Adipocyte (in vitro differentiated cells): ENCODE data around the gene SLC35G6.

Experiments used
- DNase-seq: peaks from one replicate; pipeline ENCODE4 v3.0.0-alpha.2; 2015; ENCODE audit warnings: low read depth
- H3K27me3 ChIP-seq: replicated peaks from 2 replicates; pipeline ENCODE4 v1.7.0; 2013; ENCODE audit warnings: mild to moderate bottlenecking, low read length, moderate library complexity; ENCODE audit not compliant: control insufficient read depth, insufficient read depth
- H3K36me3 ChIP-seq: 2 replicates; pipeline ENCODE4 v1.7.0; 2013; ENCODE audit warnings: low read length, mild to moderate bottlenecking, moderate library complexity; ENCODE audit not compliant: control insufficient read depth, insufficient read depth, severe bottlenecking
- H3K4me1 ChIP-seq: 2 replicates; pipeline ENCODE4 v1.7.0; 2013; ENCODE audit warnings: mild to moderate bottlenecking, low read length, moderate library complexity; ENCODE audit not compliant: control insufficient read depth, insufficient read depth
- H3K4me3 ChIP-seq: 2 replicates; pipeline ENCODE4 v1.7.0; 2013; ENCODE audit warnings: mild to moderate bottlenecking, low read length, moderate library complexity
- H3K9ac ChIP-seq: 2 replicates; pipeline ENCODE4 v1.7.0; 2013; ENCODE audit warnings: mild to moderate bottlenecking, low read length, moderate library complexity
- H3K9me3 ChIP-seq: 2 replicates; pipeline ENCODE4 v1.7.0; 2013; ENCODE audit warnings: mild to moderate bottlenecking, low read length, moderate library complexity; ENCODE audit not compliant: control insufficient read depth

Gene SLC35G6

DNA sequence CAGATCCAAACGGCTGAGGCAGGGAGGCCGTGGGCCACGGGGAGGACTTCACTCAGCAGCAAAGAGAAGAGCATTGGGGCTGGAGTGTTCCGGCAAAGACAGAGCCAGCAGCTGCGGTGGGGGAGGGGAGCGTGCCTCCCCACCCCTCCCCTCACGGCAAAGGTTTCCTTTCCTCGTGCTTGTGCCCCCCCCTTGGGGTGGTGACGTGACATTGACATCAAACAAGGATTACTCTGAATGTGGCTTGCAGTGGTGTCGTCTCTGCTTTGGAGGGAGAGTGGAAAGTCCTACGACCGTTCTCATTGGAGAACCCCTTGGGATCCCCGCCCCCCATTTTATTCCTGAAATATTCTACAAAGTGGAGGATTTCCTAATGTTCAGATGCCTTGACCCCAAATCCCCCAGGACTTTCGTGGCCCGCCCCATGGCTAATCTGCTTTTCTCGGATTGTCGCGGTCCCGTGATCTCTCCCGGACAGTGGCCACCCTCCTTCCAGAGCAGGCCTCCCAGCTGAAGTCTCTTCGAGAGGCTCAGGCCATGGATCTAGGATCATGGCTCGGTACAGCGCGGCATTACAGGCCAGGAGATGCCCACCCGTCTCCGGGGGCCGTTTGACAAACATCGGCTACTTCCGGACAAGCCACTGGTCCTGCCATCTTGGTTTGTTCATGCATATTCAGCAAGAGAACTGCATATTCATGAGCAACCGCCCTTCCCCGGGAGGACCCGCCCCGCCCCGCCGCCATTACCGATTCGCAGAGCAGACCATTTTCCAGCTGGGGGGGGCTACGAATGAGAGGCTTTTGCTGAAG, 2.2 kb downstream of the SLC35G6 start:
- Histone ChIP-seq H3K36me3 (no peaks in the 10 kb centered on the region), H3K4me1 (peaks cover 38% of the 10 kb centered on the region), H3K27me3 (no peaks in the 10 kb centered on the region), H3K4me3 (peak overlapping the region; percentile 95), H3K9ac (peak overlapping the region; percentile 99), H3K9me3 (no peaks in the 10 kb centered on the region)
- peak; percentile 93 for DNase-seq

DNA sequence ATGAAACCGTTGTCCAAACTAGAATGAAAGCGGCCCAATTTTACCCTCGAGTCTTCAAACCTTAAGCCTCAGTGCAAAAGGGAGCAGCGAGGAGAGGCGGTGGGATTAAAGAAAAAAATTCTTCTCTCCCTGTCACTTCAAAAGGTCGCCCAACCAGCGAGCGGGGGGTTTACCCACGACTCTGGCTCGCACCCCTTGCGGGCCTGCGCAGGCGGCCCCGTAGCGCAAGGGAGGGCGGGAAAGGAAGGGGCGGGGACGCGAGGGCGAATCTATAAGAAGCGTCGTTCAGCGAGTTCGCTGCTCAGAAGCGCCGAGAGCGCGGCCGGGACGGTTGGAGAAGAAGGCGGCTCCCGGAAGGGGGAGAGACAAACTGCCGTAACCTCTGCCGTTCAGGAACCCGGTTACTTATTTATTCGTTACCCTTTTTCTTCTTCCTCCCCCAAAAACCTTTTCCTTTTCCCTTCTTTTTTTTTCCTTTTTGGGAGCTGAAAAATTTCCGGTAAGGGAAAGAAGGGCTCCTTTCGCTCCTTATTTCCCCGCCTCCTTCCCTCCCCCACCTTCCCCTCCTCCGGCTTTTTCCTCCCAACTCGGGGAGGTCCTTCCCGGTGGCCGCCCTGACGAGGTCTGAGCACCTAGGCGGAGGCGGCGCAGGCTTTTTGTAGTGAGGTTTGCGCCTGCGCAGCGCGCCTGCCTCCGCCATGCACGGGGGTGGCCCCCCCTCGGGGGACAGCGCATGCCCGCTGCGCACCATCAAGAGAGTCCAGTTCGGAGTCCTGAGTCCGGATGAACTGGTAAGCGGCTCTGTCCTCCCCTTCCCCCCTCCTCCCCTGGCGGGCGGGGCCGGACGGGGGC, 3.0 kb downstream of the SLC35G6 start, which contains the start of gene POLR2A:
Gene POLR2A (plus strand): TSS at position 300 of the 852 bp plus-strand sequence.
- Histone ChIP-seq H3K4me1 (peaks cover 46% of the 10 kb centered on the region), H3K4me3 (peak within 1 kb of the TSS; percentile 95), H3K9ac (peak within 1 kb of the TSS; percentile 99), H3K9me3 (no peaks in the 10 kb centered on the region), H3K27me3 (no peaks in the 10 kb centered on the region), H3K36me3 (no peaks in the 10 kb centered on the region)
- peak; percentile 98 for DNase-seq

DNA sequence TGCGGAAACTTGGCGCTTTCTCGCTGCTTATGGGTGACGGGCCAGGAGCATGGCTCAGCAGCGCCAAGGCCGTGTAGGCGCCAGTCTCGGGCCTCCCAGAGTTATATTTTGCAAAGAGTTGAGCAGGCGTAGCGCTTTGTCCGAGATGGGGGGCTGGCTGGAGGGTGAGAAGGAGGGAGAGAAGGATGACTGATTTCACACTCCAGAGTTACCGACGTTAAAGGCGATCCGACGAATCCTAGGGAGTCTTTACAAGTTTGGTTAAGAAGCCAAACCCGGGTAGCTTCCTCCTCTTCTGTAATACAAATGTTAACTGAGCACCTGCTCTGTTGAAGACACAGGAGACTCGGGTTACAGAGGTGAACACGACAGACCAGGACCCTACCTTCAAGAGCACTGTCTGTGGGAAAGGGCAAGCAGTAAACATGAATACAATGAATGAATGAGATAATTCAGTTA, 3.7 kb downstream of the SLC35G6 start:
- peaks cover 4% of the 10 kb centered on the region for H3K36me3 ChIP-seq
- peak overlapping the region; percentile 99 for H3K9ac ChIP-seq
- H3K9me3 ChIP-seq: no peaks in the 10 kb centered on the region
- no peaks in the 10 kb centered on the region for H3K27me3 ChIP-seq
- peak overlapping the region; percentile 95 for H3K4me3 ChIP-seq
- DNase-seq: no peak
- peaks cover 49% of the 10 kb centered on the region for H3K4me1 ChIP-seq

DNA sequence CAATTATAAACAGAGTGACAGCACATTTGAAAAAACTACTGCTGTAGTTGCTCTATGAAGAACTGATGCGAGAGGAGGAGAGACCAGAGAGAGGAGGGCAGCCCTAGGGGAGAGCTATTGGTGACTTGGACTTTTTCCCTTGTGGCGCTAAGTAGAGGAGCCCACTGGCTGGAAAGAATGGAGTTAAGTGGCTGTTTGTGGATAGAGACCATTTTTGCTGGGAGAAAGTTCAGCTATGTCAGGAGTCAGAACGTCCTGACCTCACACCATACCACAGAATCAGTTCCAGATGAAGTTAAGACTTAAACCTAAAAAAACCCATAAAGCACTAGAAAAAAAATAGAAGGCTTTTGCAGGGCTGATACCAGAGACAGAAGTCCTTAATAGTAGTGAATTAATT, 4.9 kb downstream of the SLC35G6 start:
- Histone ChIP-seq H3K9ac (peak overlapping the region; percentile 99), H3K36me3 (peaks cover 5% of the 10 kb centered on the region), H3K9me3 (no peaks in the 10 kb centered on the region), H3K27me3 (no peaks in the 10 kb centered on the region), H3K4me3 (peak overlapping the region; percentile 95), H3K4me1 (peaks cover 48% of the 10 kb centered on the region)
- DNase-seq: peak; percentile 67

DNA sequence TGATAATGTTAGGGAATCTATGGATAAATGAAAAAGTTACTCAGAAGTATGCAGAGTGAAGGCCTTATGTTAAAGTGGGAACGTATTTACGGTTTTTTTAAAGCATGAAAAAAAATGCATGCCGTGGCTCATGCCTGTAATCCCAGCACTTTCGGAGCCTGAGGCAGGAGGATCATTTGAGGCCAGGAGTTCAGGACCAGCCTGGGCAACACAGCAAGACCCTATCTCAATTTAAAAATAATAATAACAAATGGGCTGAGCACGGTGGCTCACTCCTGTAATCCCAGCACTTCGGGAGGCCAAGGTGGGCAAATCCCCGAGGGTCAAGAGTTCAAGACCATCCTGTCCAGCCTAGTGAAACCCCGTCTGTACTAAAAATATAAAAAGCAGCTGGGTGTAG, 8.9 kb downstream of the SLC35G6 start:
- Histone ChIP-seq H3K4me1 (peaks cover 42% of the 10 kb centered on the region), H3K27me3 (no peaks in the 10 kb centered on the region), H3K9me3 (no peaks in the 10 kb centered on the region), H3K36me3 (peaks cover 16% of the 10 kb centered on the region), H3K9ac (no peak overlapping the region), H3K4me3 (no peak overlapping the region)
- DNase-seq: no peak

DNA sequence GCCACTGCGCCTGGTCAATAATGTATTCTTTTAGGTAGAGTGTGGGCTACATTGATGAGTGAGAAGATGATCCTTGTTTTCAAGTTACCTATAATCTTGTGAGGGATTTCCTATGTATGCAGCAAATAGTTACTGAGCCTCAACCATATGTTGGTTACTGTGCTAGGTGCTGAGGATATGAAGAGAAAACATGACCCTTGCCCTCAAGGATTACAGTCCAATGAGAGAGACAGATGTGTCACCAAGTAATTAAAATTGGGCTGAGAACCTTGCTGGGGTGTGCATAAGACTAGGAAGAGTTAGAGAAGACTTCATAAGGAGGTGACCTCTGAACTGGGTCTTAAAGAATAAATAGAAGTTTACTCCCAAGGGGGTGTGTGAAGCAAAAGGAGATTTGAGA, 10.3 kb downstream of the SLC35G6 start:
- no peak for DNase-seq
- Histone ChIP-seq H3K27me3 (no peaks in the 10 kb centered on the region), H3K4me3 (no peak overlapping the region), H3K9ac (no peak overlapping the region), H3K4me1 (peaks cover 35% of the 10 kb centered on the region), H3K9me3 (no peaks in the 10 kb centered on the region), H3K36me3 (peaks cover 30% of the 10 kb centered on the region)

DNA sequence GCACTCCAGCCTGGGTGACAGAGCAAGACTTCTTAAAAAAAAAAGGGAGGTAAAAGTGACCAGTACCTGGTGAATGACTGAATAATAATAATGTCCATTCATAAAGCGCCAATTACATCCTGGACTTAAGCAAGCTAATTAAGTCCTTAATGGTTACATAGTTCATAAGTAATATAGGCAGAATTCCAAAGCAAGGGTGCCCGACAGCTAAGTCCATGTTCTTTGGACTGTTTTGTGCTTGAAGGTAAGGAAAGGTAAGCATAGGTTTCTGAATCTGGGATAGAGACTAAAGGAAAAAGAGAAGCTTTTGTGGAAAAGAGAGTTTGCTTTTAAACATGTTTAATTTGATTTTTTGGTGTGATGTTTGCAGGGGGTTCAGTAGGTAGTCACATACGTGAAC, 12.7 kb downstream of the SLC35G6 start:
- Histone ChIP-seq H3K4me1 (peaks cover 15% of the 10 kb centered on the region), H3K9me3 (no peaks in the 10 kb centered on the region), H3K4me3 (no peak overlapping the region), H3K9ac (no peak overlapping the region), H3K36me3 (peaks cover 53% of the 10 kb centered on the region), H3K27me3 (no peaks in the 10 kb centered on the region)
- no peak for DNase-seq

DNA sequence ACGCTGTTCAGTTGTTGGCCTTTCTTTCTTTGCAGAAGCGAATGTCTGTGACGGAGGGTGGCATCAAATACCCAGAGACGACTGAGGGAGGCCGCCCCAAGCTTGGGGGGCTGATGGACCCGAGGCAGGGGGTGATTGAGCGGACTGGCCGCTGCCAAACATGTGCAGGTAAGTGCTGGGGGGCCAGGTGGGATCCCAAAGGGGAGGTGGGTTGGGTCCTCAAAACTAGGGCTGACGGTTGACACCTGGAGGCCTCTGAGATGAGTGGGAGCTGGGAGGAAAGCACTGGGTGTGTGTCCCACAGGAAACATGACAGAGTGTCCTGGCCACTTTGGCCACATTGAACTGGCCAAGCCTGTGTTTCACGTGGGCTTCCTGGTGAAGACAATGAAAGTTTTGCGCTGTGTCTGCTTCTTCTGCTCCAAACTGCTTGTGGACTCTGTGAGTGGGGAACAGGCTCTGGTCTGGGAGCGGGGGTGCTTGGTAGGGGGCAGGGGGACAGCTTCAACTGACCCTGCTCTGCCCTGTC, 14.7 kb downstream of the SLC35G6 start:
- Histone ChIP-seq H3K4me1 (peaks cover 3% of the 10 kb centered on the region), H3K9ac (no peak overlapping the region), H3K4me3 (no peak overlapping the region), H3K27me3 (no peaks in the 10 kb centered on the region), H3K9me3 (no peaks in the 10 kb centered on the region), H3K36me3 (peaks cover 69% of the 10 kb centered on the region)
- DNase-seq: no peak

DNA sequence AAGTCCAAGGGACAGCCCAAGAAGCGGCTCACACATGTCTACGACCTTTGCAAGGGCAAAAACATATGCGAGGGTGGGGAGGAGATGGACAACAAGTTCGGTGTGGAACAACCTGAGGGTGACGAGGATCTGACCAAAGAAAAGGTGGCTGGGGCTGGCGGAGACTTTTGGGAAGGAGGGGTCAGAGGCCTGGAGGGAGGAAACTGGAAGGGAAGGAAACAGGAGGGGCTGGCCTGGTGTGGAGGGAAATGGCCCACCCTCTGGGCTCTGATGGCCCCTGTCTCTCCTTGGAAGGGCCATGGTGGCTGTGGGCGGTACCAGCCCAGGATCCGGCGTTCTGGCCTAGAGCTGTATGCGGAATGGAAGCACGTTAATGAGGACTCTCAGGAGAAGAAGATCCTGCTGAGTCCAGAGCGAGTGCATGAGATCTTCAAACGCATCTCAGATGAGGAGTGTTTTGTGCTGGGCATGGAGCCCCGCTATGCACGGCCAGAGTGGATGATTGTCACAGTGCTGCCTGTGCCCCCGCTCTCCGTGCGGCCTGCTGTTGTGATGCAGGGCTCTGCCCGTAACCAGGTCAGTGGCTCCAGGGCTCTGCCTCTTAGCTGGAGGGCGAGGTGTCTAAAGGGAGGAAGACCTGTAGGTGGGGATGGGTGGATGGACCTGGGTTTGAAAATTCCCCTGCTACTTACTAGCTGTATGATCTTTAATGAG, 15.4 kb downstream of the SLC35G6 start:
- Histone ChIP-seq H3K36me3 (peaks cover 73% of the 10 kb centered on the region), H3K27me3 (no peaks in the 10 kb centered on the region), H3K9me3 (no peaks in the 10 kb centered on the region), H3K4me1 (peaks cover 3% of the 10 kb centered on the region), H3K4me3 (no peak overlapping the region), H3K9ac (no peak overlapping the region)
- DNase-seq: no peak

DNA sequence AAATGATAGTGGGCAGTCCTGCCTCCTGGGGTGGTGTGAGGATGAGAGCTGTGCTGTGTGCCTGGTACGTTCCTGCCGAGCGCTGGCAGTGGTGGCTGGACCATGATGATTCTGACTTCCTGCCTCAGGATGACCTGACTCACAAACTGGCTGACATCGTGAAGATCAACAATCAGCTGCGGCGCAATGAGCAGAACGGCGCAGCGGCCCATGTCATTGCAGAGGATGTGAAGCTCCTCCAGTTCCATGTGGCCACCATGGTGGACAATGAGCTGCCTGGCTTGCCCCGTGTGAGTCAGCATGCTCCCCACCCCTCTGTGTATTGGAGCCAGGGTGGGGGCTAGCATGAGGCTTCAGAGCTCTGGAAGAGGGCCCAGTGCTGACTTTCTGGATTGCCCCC, 16.0 kb downstream of the SLC35G6 start:
- H3K9me3 ChIP-seq: no peaks in the 10 kb centered on the region
- H3K4me3 ChIP-seq: no peak overlapping the region
- no peak overlapping the region for H3K9ac ChIP-seq
- no peaks in the 10 kb centered on the region for H3K27me3 ChIP-seq
- peaks cover 79% of the 10 kb centered on the region for H3K36me3 ChIP-seq
- H3K4me1 ChIP-seq: no peaks in the 10 kb centered on the region
- DNase-seq: no peak
